IPS DF 6.9 (cell line): Measurements from ENCODE around the gene KCNJ18.
"Not testable (repeated sequence)": the region's sequence is repeated elsewhere in the genome, so short reads cannot be mapped to it uniquely, and the experiment has no call there.

Experiments used
- DNase-seq: peaks from one replicate; pipeline ENCODE4 v3.0.0-alpha.2; 2013; ENCODE audit warnings: low read depth, low spot score
- H3K27ac ChIP-seq: one replicate; pipeline ENCODE4 v1.5.1; 2013; ENCODE audit warnings: low read length, control low read depth
- H3K27me3 ChIP-seq: 2 replicates; pipeline ENCODE4 v1.6.1; 2013; ENCODE audit warnings: mild to moderate bottlenecking, low read length; ENCODE audit not compliant: control insufficient read depth, insufficient read depth
- H3K36me3 ChIP-seq: 2 replicates; pipeline ENCODE4 v1.6.1; 2013; ENCODE audit warnings: low read length; ENCODE audit not compliant: control insufficient read depth, insufficient read depth
- H3K4me1 ChIP-seq: 2 replicates; pipeline ENCODE4 v1.6.1; 2013; ENCODE audit warnings: low read length; ENCODE audit not compliant: control insufficient read depth, insufficient read depth
- H3K4me3 ChIP-seq: 2 replicates; pipeline ENCODE4 v1.5.1; 2013; ENCODE audit warnings: mild to moderate bottlenecking, low read length
- H3K9me3 ChIP-seq: 2 replicates; pipeline ENCODE4 v1.6.1; 2013; ENCODE audit warnings: low read length, inconsistent platforms; ENCODE audit not compliant: control insufficient read depth, insufficient read depth
- WGBS: extraction: QIAGEN DNeasy Blood & Tissue Kit; methylation state at CpG from one replicate; pipeline ENCODE4 v1.1.7; 2013; ENCODE audit warnings: mixed read lengths, missing lambda C conversion rate; ENCODE audit not compliant: insufficient read length, insufficient coverage; 5-methylcytosine and 5-hydroxymethylcytosine counted together

The KCNJ18 gene

GRCh38 chr17:21687136-21687953 is 5.0 kb upstream of the KCNJ18 start:
- Histone ChIP-seq H3K36me3 (no peaks in the 10 kb centered on the region), H3K4me1 (no peaks in the 10 kb centered on the region), H3K27me3 (no peaks in the 10 kb centered on the region), H3K4me3 (no peak overlapping the region), H3K27ac (no peak overlapping the region), H3K9me3 (peaks cover 16% of the 10 kb centered on the region)
- DNase-seq = no peak
- WGBS = no CpG with 5 or more reads among the region's 19 CpGs

- no peak for DNase-seq
- H3K27me3 ChIP-seq = no peaks in the 10 kb centered on the region
- no peaks in the 10 kb centered on the region for H3K4me1 ChIP-seq
- H3K4me3 ChIP-seq = no peak overlapping the region
- H3K27ac ChIP-seq = no peak overlapping the region
- no CpG with 5 or more reads among the region's 11 CpGs for WGBS
- H3K9me3 ChIP-seq = peaks cover 12% of the 10 kb centered on the region
- H3K36me3 ChIP-seq = no peaks in the 10 kb centered on the region
These were observed 3.9 kb upstream of the KCNJ18 start for GRCh38 chr17:21688293-21688949.

- WGBS = no CpG with 5 or more reads among the region's 7 CpGs
- no peaks in the 10 kb centered on the region for H3K27me3 ChIP-seq
- no peak overlapping the region for H3K27ac ChIP-seq
- peaks cover 12% of the 10 kb centered on the region for H3K9me3 ChIP-seq
- H3K4me1 ChIP-seq = no peaks in the 10 kb centered on the region
- no peak for DNase-seq
- H3K4me3 ChIP-seq = no peak overlapping the region
- no peaks in the 10 kb centered on the region for H3K36me3 ChIP-seq
These were observed 2.7 kb upstream of the KCNJ18 start for GRCh38 chr17:21689604-21690003.

GRCh38 chr17:21690811-21691210 is 1.5 kb upstream of the KCNJ18 start:
- not testable (repeated sequence) for H3K4me1 ChIP-seq, H3K27ac ChIP-seq, DNase-seq, H3K4me3 ChIP-seq, H3K36me3 ChIP-seq, H3K27me3 ChIP-seq
- WGBS = no CpG with 5 or more reads among the region's 2 CpGs
- H3K9me3 ChIP-seq = peaks cover 10% of the 10 kb centered on the region

GRCh38 chr17:21691481-21691880 is 842 bp upstream of the KCNJ18 start:
- not testable (repeated sequence) for H3K9me3 ChIP-seq, H3K4me1 ChIP-seq, H3K27ac ChIP-seq, H3K27me3 ChIP-seq, DNase-seq, H3K36me3 ChIP-seq, H3K4me3 ChIP-seq
- no CpG with 5 or more reads among the region's 6 CpGs for WGBS

GRCh38 chr17:21692704-21693065 is 362 bp downstream of the KCNJ18 start:
- H3K36me3 ChIP-seq, H3K27me3 ChIP-seq, H3K4me3 ChIP-seq, H3K27ac ChIP-seq, DNase-seq, H3K4me1 ChIP-seq: not testable (repeated sequence)
- WGBS = no CpG with 5 or more reads among the region's 12 CpGs
- H3K9me3 ChIP-seq = peaks cover 10% of the 10 kb centered on the region

- not testable (repeated sequence) for DNase-seq, H3K27ac ChIP-seq, H3K4me1 ChIP-seq, H3K9me3 ChIP-seq, H3K27me3 ChIP-seq, H3K36me3 ChIP-seq, H3K4me3 ChIP-seq
- WGBS = no CpG with 5 or more reads among the region's 6 CpGs
These were observed 1.1 kb downstream of the KCNJ18 start for GRCh38 chr17:21693391-21693796.

- H3K36me3 ChIP-seq, H3K9me3 ChIP-seq, H3K4me3 ChIP-seq, H3K27ac ChIP-seq, H3K4me1 ChIP-seq, DNase-seq, H3K27me3 ChIP-seq: not testable (repeated sequence)
- no CpG with 5 or more reads among the region's 4 CpGs for WGBS
These were observed 1.6 kb downstream of the KCNJ18 start for GRCh38 chr17:21693937-21694336.

GRCh38 chr17:21696227-21696626 is 3.9 kb downstream of the KCNJ18 start:
- not testable (repeated sequence) for H3K27me3 ChIP-seq, H3K9me3 ChIP-seq, H3K4me3 ChIP-seq, H3K27ac ChIP-seq, H3K4me1 ChIP-seq, DNase-seq, H3K36me3 ChIP-seq
- no CpG with 5 or more reads among the region's 3 CpGs for WGBS

- not testable (repeated sequence) for H3K27ac ChIP-seq, H3K27me3 ChIP-seq, H3K36me3 ChIP-seq, H3K4me3 ChIP-seq, DNase-seq, H3K9me3 ChIP-seq, H3K4me1 ChIP-seq
- WGBS = no CpG with 5 or more reads among the region's 7 CpGs
These were observed 4.7 kb downstream of the KCNJ18 start for GRCh38 chr17:21696842-21697507.
